HEK293 (cell line): ENCODE measurements around the gene PCP4.

ENCODE experiments used
- CTCF ChIA-PET: fragments of 350-600 bp; formaldehyde crosslinking; extraction: SDS; loops from one replicate; lab custom pipeline; 2021; ENCODE audit warnings: antibody characterized with exemption; lab: Yijun Ruan, JAX
- POLR2A ChIA-PET: fragments of 300-600 bp; formaldehyde crosslinking; extraction: SDS; loops from one replicate; lab custom pipeline; 2020; ENCODE audit warnings: antibody characterized with exemption, inconsistent platforms; lab: Yijun Ruan, JAX
- H3K27ac ChIP-seq: fragments of 200-500 bp; sonication (Bioruptor generic); 2 replicates; pipeline ENCODE4 v1.5.1; 2014; ENCODE audit warnings: low read depth, low read length, control low read depth, inconsistent platforms; ENCODE audit errors: extremely low read depth
- H3K36me3 ChIP-seq, 2 experiments: fragments of 200-500 bp in 1 of 2; sonication (Bioruptor generic) in 1 of 2; 1 replicate in 1 of 2; 2 replicates in 1 of 2; pipeline ENCODE4 v1.5.1; 2014 to 2017; ENCODE audit warnings: inconsistent platforms in 2 of 2, low read length in 2 of 2; ENCODE audit not compliant: control insufficient read depth in 2 of 2, insufficient read depth in 1 of 2
- H3K4me1 ChIP-seq: fragments of 200-500 bp; sonication (Bioruptor generic); 2 replicates; pipeline ENCODE4 v1.5.1; 2014; ENCODE audit warnings: mild to moderate bottlenecking, low read length, inconsistent platforms; ENCODE audit not compliant: control insufficient read depth, insufficient read depth
- H3K4me3 ChIP-seq: 2 replicates; pipeline ENCODE4 v1.5.1; 2011; ENCODE audit warnings: low read depth, mild to moderate bottlenecking, control low read depth, low read length, moderate library complexity
- H3K9me3 ChIP-seq: fragments of 200-500 bp; sonication (Bioruptor generic); 2 replicates; pipeline ENCODE4 v1.5.1; 2014; ENCODE audit warnings: low read depth, low read length, inconsistent platforms; ENCODE audit not compliant: control insufficient read depth, insufficient read depth
- HOXC10 ChIP-seq: sonication (generic); formaldehyde crosslinking; IDR thresholded peaks from 2 replicates; pipeline ENCODE4 v1.8.1; 2023; ENCODE audit warnings: mild to moderate bottlenecking, missing genetic modification reagents
- IKZF3 ChIP-seq: fragments of 450-650 bp; IDR thresholded peaks from 2 replicates; pipeline ENCODE4 v1.5.0; 2018; ENCODE audit warnings: missing biosample characterization, mild to moderate bottlenecking, missing genetic modification characterization, moderate library complexity
- KLF9 ChIP-seq: fragments of 450-650 bp; formaldehyde crosslinking; IDR thresholded peaks from 2 replicates; pipeline ENCODE4 v1.5.1; 2016; ENCODE audit warnings: missing biosample characterization, missing genetic modification characterization, low read depth
- MZF1 ChIP-seq: fragments of 450-650 bp; formaldehyde crosslinking; IDR thresholded peaks from 2 replicates; pipeline ENCODE4 v1.5.1; 2017; ENCODE audit warnings: missing biosample characterization, missing genetic modification characterization, borderline replicate concordance
- ZBTB20 ChIP-seq: fragments of 450-650 bp; formaldehyde crosslinking; IDR thresholded peaks from 2 replicates; pipeline ENCODE4 v1.5.1; 2016; ENCODE audit warnings: missing biosample characterization, missing genetic modification characterization
- ZBTB21 ChIP-seq: fragments of 450-650 bp; formaldehyde crosslinking; IDR thresholded peaks from 2 replicates; pipeline ENCODE4 v1.5.1; 2017; ENCODE audit warnings: missing biosample characterization, missing genetic modification characterization
- ZBTB8A ChIP-seq: fragments of 450-650 bp; formaldehyde crosslinking; IDR thresholded peaks from 2 replicates; pipeline ENCODE4 v1.5.1; 2016; ENCODE audit warnings: missing biosample characterization, missing genetic modification characterization
- ZNF114 ChIP-seq: fragments of 450-650 bp; formaldehyde crosslinking; IDR thresholded peaks from 2 replicates; pipeline ENCODE4 v1.5.0; 2017; ENCODE audit warnings: missing biosample characterization, missing genetic modification characterization
- ZNF169 ChIP-seq: fragments of 450-650 bp; formaldehyde crosslinking; IDR thresholded peaks from 2 replicates; pipeline ENCODE4 v1.5.1; 2016; ENCODE audit warnings: missing biosample characterization, missing genetic modification characterization
- ZNF404 ChIP-seq: fragments of 450-650 bp; formaldehyde crosslinking; IDR thresholded peaks from 2 replicates; pipeline ENCODE4 v1.5.1; 2017; ENCODE audit warnings: missing biosample characterization, missing genetic modification characterization
- ZNF585B ChIP-seq: fragments of 450-650 bp; formaldehyde crosslinking; IDR thresholded peaks from 2 replicates; pipeline ENCODE4 v1.5.1; 2016; ENCODE audit warnings: missing biosample characterization, missing genetic modification characterization
- ZNF600 ChIP-seq: fragments of 450-650 bp; formaldehyde crosslinking; IDR thresholded peaks from 2 replicates; pipeline ENCODE4 v1.5.1; 2016; ENCODE audit warnings: missing biosample characterization, missing genetic modification characterization
- ZNF626 ChIP-seq: fragments of 450-650 bp; sonication (Bioruptor Pico); formaldehyde crosslinking; IDR thresholded peaks from 2 replicates; pipeline ENCODE4 v1.5.1; 2018; ENCODE audit warnings: missing biosample characterization, missing genetic modification characterization, inconsistent platforms
- ZNF658 ChIP-seq: fragments of 450-650 bp; formaldehyde crosslinking; IDR thresholded peaks from 2 replicates; pipeline ENCODE4; 2016; ENCODE audit warnings: missing biosample characterization, missing genetic modification characterization
- ZNF76 ChIP-seq: fragments of 450-650 bp; formaldehyde crosslinking; IDR thresholded peaks from 2 replicates; pipeline ENCODE4; 2016; ENCODE audit warnings: low read depth, missing biosample characterization, missing genetic modification characterization, borderline replicate concordance
- ZNF777 ChIP-seq: fragments of 450-650 bp; formaldehyde crosslinking; IDR thresholded peaks from 2 replicates; pipeline ENCODE4 v1.5.1; 2017; ENCODE audit warnings: missing biosample characterization, missing genetic modification characterization, borderline replicate concordance
- TF ChIP-seq, protein P1 (sequence below): fragments of 450-650 bp; formaldehyde crosslinking; IDR thresholded peaks from 2 replicates; pipeline ENCODE4; 2016; ENCODE audit warnings: missing biosample characterization, missing genetic modification characterization
- TF ChIP-seq, protein P2 (sequence below): fragments of 450-650 bp; formaldehyde crosslinking; IDR thresholded peaks from 2 replicates; pipeline ENCODE4 v1.5.1; 2016; ENCODE audit warnings: missing biosample characterization, missing genetic modification characterization
- TF ChIP-seq, protein P3 (sequence below): fragments of 450-650 bp; formaldehyde crosslinking; IDR thresholded peaks from 2 replicates; pipeline ENCODE4 v1.5.1; 2016; ENCODE audit warnings: missing biosample characterization, missing genetic modification characterization
- TF ChIP-seq, protein P4 (sequence below): fragments of 450-650 bp; formaldehyde crosslinking; IDR thresholded peaks from 2 replicates; pipeline ENCODE4 v1.5.1; 2016; ENCODE audit warnings: missing biosample characterization, missing genetic modification characterization
- TF ChIP-seq, protein P5 (sequence below): fragments of 450-650 bp; IDR thresholded peaks from 2 replicates; pipeline ENCODE4 v1.5.1; 2018; ENCODE audit warnings: missing biosample characterization, missing genetic modification characterization
- TF ChIP-seq, protein P6 (sequence below): fragments of 450-650 bp; formaldehyde crosslinking; conservative IDR thresholded peaks from 2 replicates; pipeline ENCODE4 v1.5.1; 2016; ENCODE audit warnings: low read depth, missing biosample characterization, missing genetic modification characterization

Gene PCP4

DNA sequence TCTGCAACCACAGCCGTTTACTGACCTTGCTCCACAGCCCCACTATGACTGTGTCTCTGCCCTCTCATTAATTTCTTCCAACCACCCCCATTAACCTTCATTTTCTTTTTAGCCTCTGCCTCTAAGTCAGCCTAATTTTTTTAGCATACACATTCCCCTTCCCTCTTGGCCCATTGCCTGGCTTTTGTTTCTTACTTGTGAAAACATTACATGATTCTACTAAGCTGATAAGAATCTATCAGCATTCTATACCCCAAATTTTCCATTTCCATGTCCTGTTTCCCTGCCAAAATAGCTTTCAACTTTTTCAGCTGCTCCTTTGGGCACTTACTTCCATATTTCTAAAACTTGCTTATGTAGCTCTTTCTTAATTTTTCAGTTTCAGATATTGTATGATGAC lies 79.8 kb downstream of the PCP4 start:
- no peaks in the 10 kb centered on the region for H3K9me3 ChIP-seq
- H3K27ac ChIP-seq: no peak overlapping the region
- H3K36me3 ChIP-seq: no peaks in the 10 kb centered on the region
- no peak overlapping the region for H3K4me3 ChIP-seq
- CTCF ChIA-PET: no interaction called here
- POLR2A ChIA-PET: no interaction called here
- TF ChIP-seq ZNF114 (tag by site-specific recombination) (no peak), ZBTB20 (no peak), MZF1 (tag by site-specific recombination) (no peak), ZNF600 (tag by site-specific recombination) (no peak), ZNF585B (tag by site-specific recombination) (no peak), ZNF777 (tag by site-specific recombination) (no peak), ZBTB21 (tag by site-specific recombination) (no peak), ZNF658 (no peak), ZNF404 (tag by site-specific recombination) (no peak)
- TF ChIP-seq, protein P1, sequence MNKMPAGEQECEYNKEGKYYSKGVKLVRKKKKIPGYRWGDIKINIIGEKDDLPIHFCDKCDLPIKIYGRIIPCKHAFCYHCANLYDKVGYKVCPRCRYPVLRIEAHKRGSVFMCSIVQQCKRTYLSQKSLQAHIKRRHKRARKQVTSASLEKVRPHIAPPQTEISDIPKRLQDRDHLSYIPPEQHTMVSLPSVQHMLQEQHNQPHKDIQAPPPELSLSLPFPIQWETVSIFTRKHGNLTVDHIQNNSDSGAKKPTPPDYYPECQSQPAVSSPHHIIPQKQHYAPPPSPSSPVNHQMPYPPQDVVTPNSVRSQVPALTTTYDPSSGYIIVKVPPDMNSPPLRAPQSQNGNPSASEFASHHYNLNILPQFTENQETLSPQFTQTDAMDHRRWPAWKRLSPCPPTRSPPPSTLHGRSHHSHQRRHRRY: no peak
- TF ChIP-seq, protein P2, sequence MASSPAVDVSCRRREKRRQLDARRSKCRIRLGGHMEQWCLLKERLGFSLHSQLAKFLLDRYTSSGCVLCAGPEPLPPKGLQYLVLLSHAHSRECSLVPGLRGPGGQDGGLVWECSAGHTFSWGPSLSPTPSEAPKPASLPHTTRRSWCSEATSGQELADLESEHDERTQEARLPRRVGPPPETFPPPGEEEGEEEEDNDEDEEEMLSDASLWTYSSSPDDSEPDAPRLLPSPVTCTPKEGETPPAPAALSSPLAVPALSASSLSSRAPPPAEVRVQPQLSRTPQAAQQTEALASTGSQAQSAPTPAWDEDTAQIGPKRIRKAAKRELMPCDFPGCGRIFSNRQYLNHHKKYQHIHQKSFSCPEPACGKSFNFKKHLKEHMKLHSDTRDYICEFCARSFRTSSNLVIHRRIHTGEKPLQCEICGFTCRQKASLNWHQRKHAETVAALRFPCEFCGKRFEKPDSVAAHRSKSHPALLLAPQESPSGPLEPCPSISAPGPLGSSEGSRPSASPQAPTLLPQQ (tag by site-specific recombination): no peak
- H3K4me1 ChIP-seq: no peaks in the 10 kb centered on the region

DNA sequence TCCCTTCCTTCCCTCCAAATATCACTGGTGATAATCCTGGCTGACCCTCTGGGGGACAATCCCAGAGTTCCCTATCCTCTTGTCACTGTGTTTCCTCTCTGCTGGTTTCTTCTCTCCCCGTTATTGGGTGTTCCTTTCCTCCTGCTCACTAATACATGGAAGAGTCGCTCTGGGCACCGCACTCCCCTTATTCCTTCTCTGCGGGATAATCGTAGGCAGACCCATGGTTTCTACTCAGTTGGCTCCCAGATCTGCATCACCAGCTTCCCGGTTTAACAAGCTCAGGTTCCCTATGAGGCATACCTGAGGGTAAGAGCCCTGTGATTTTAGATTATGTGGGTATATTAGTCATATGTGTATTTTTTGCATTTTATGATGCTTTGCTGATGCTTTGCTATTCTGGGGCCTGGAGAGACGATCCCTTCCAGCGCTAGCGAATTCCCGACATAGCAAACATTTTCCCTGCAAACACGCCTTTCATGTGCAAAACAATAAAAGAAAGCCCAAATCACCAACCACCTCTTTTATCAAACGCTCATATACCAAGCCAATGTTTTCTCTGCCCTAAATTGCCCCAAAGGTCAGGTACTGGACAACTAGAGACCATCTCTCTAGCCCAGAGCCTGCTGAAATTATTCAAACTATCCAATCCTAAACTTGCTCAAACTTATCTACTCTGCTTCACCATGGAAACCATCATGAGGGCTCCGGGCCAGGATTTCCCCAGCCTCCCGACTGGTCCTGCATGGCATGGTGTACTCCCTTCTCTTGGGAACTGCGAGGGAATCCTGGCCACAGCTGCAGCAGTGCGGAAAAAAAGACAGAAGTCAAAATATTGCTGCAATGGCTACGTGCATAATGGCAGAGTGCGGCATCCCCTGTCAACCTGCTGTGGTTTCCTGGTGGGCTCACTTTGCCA lies 84.2 kb downstream of the PCP4 start:
- Histone ChIP-seq H3K4me1 (no peaks in the 10 kb centered on the region), H3K36me3 (no peaks in the 10 kb centered on the region), H3K9me3 (no peaks in the 10 kb centered on the region), H3K4me3 (no peak overlapping the region), H3K27ac (no peak overlapping the region)
- TF ChIP-seq ZBTB8A (tag by site-specific recombination) (no peak), ZNF169 (no peak), HOXC10 (CRISPR knock-in tag) (no peak), ZBTB21 (tag by site-specific recombination) (no peak), KLF9 (tag by site-specific recombination) (no peak), ZNF76 (tag by site-specific recombination) (no peak), IKZF3 (no peak), ZNF626 (tag by site-specific recombination) (no peak)
- TF ChIP-seq, protein P3, sequence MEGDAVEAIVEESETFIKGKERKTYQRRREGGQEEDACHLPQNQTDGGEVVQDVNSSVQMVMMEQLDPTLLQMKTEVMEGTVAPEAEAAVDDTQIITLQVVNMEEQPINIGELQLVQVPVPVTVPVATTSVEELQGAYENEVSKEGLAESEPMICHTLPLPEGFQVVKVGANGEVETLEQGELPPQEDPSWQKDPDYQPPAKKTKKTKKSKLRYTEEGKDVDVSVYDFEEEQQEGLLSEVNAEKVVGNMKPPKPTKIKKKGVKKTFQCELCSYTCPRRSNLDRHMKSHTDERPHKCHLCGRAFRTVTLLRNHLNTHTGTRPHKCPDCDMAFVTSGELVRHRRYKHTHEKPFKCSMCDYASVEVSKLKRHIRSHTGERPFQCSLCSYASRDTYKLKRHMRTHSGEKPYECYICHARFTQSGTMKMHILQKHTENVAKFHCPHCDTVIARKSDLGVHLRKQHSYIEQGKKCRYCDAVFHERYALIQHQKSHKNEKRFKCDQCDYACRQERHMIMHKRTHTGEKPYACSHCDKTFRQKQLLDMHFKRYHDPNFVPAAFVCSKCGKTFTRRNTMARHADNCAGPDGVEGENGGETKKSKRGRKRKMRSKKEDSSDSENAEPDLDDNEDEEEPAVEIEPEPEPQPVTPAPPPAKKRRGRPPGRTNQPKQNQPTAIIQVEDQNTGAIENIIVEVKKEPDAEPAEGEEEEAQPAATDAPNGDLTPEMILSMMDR (tag by site-specific recombination): no peak
- TF ChIP-seq, protein P4, sequence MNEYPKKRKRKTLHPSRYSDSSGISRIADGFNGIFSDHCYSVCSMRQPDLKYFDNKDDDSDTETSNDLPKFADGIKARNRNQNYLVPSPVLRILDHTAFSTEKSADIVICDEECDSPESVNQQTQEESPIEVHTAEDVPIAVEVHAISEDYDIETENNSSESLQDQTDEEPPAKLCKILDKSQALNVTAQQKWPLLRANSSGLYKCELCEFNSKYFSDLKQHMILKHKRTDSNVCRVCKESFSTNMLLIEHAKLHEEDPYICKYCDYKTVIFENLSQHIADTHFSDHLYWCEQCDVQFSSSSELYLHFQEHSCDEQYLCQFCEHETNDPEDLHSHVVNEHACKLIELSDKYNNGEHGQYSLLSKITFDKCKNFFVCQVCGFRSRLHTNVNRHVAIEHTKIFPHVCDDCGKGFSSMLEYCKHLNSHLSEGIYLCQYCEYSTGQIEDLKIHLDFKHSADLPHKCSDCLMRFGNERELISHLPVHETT (tag by site-specific recombination): no peak
- TF ChIP-seq, protein P5, sequence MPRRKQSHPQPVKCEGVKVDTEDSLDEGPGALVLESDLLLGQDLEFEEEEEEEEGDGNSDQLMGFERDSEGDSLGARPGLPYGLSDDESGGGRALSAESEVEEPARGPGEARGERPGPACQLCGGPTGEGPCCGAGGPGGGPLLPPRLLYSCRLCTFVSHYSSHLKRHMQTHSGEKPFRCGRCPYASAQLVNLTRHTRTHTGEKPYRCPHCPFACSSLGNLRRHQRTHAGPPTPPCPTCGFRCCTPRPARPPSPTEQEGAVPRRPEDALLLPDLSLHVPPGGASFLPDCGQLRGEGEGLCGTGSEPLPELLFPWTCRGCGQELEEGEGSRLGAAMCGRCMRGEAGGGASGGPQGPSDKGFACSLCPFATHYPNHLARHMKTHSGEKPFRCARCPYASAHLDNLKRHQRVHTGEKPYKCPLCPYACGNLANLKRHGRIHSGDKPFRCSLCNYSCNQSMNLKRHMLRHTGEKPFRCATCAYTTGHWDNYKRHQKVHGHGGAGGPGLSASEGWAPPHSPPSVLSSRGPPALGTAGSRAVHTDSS (tag by site-specific recombination): no peak
- TF ChIP-seq, protein P6, sequence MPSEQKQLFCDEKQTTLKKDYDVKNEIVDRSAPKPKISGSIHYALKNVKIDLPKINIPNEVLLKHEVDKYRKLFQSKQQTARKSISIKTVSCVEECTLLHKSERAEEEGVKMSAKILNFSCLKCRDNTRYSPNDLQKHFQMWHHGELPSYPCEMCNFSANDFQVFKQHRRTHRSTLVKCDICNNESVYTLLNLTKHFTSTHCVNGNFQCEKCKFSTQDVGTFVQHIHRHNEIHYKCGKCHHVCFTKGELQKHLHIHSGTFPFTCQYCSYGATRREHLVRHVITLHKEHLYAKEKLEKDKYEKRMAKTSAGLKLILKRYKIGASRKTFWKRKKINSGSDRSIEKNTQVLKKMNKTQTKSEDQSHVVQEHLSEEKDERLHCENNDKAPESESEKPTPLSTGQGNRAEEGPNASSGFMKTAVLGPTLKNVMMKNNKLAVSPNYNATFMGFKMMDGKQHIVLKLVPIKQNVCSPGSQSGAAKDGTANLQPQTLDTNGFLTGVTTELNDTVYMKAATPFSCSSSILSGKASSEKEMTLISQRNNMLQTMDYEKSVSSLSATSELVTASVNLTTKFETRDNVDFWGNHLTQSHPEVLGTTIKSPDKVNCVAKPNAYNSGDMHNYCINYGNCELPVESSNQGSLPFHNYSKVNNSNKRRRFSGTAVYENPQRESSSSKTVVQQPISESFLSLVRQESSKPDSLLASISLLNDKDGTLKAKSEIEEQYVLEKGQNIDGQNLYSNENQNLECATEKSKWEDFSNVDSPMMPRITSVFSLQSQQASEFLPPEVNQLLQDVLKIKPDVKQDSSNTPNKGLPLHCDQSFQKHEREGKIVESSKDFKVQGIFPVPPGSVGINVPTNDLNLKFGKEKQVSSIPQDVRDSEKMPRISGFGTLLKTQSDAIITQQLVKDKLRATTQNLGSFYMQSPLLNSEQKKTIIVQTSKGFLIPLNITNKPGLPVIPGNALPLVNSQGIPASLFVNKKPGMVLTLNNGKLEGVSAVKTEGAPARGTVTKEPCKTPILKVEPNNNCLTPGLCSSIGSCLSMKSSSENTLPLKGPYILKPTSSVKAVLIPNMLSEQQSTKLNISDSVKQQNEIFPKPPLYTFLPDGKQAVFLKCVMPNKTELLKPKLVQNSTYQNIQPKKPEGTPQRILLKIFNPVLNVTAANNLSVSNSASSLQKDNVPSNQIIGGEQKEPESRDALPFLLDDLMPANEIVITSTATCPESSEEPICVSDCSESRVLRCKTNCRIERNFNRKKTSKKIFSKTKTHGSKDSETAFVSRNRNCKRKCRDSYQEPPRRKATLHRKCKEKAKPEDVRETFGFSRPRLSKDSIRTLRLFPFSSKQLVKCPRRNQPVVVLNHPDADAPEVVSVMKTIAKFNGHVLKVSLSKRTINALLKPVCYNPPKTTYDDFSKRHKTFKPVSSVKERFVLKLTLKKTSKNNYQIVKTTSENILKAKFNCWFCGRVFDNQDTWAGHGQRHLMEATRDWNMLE (tag by site-specific recombination): no peak
- ChIA-PET POLR2A (no interaction called here), CTCF (interaction anchor here (0.6 kb wide), 2 partner anchors 9 to 18 kb away, joined by 3 to 4 read pairs; no protein-coding TSS in a partner anchor)
